OCI-LY7 (cell line): ENCODE results near the gene MPPED1. TPM values are rescaled to one million over a fixed set of nuclear protein-coding genes. Genes with fewer than 3 reads are reported as not detected.

Experiments
- BruUV-seq: library from RNA; stranded (reverse); fragments of 400-500 nt; replicated peaks from 2 replicates; lab custom pipeline; 2021; lab: Mats Ljungman, UMichigan
- CTCF ChIA-PET: fragments of 300-600 bp; sonication (Branson Sonifier 250); formaldehyde crosslinking; loops from one replicate; lab custom pipeline; 2022; ENCODE audit warnings: antibody characterized with exemption; ENCODE audit not compliant: unreplicated experiment; lab: Charles Lee
- POLR2A ChIA-PET: fragments of 300-600 bp; sonication (Branson Sonifier 250); formaldehyde crosslinking; loops from one replicate; lab custom pipeline; 2022; ENCODE audit warnings: antibody characterized with exemption; lab: Charles Lee
- DNase-seq: peaks from one replicate; pipeline ENCODE4 v3.0.0-alpha.2; 2015; ENCODE audit warnings: low spot score
- H2AFZ ChIP-seq: fragments of 200-600 bp; sonication (generic), shearing (Covaris generic); 2 replicates; pipeline ENCODE4 v1.6.1; 2014; ENCODE audit warnings: mild to moderate bottlenecking, antibody characterized with exemption, low read length, moderate library complexity
- H3K27ac ChIP-seq: fragments of 200-600 bp; sonication (generic); 2 replicates; pipeline ENCODE4 v1.5.1; 2014; ENCODE audit warnings: mixed run types, low read depth, mild to moderate bottlenecking, moderate library complexity, low read length, inconsistent platforms; ENCODE audit not compliant: poor library complexity, severe bottlenecking
- H3K36me3 ChIP-seq: fragments of 200-600 bp; sonication (generic); 2 replicates; pipeline ENCODE4 v1.6.1; 2014; ENCODE audit warnings: mild to moderate bottlenecking, antibody characterized with exemption, low read length, moderate library complexity, mixed read lengths; ENCODE audit not compliant: insufficient read depth
- H3K4me1 ChIP-seq: fragments of 200-600 bp; sonication (generic); 2 replicates; pipeline ENCODE4 v1.5.1; 2014; ENCODE audit warnings: mild to moderate bottlenecking, low read length; ENCODE audit not compliant: insufficient read depth, poor library complexity, severe bottlenecking
- H3K4me2 ChIP-seq: fragments of 200-600 bp; sonication (generic); 2 replicates; pipeline ENCODE4 v1.6.1; 2014; ENCODE audit warnings: mild to moderate bottlenecking, low read length
- H3K4me3 ChIP-seq: fragments of 200-600 bp; sonication (generic); 2 replicates; pipeline ENCODE4 v1.5.1; 2014; ENCODE audit warnings: mild to moderate bottlenecking, low read depth, low read length; ENCODE audit not compliant: poor library complexity, severe bottlenecking
- H3K79me2 ChIP-seq: fragments of 200-600 bp; sonication (generic); 2 replicates; pipeline ENCODE4 v1.6.1; 2016; ENCODE audit warnings: low read depth, mild to moderate bottlenecking, low read length, moderate library complexity, mixed read lengths; ENCODE audit not compliant: insufficient read depth
- H3K9me2 ChIP-seq: fragments of 200-600 bp; sonication (generic); 2 replicates; pipeline ENCODE4 v1.6.1; 2016; ENCODE audit warnings: mild to moderate bottlenecking, low read length, mixed read lengths; ENCODE audit not compliant: insufficient read depth
- H3K9me3 ChIP-seq: fragments of 200-600 bp; sonication (generic); 2 replicates; pipeline ENCODE4 v1.6.1; 2014; ENCODE audit warnings: mild to moderate bottlenecking, mixed run types, low read length, mixed read lengths
- H4K20me1 ChIP-seq: fragments of 200-600 bp; sonication (generic); 2 replicates; pipeline ENCODE4 v1.6.1; 2014; ENCODE audit warnings: mild to moderate bottlenecking, antibody characterized with exemption, low read length, moderate library complexity, mixed read lengths; ENCODE audit not compliant: insufficient read depth
- EZH2phosphoT487 ChIP-seq: fragments of 200-600 bp; sonication (generic); IDR thresholded peaks from 2 replicates; pipeline ENCODE4 v1.6.1; 2018; ENCODE audit warnings: low read depth, borderline replicate concordance, mild to moderate bottlenecking, mixed run types, antibody characterized with exemption, low read length, moderate library complexity, mixed read lengths
- intact Hi-C: fragments of 100-400 bp; cut with micrococcal nuclease; formaldehyde crosslinking; loops from one replicate; pipeline ENCODE4 v1.10.0; 2022; ENCODE audit not compliant: unreplicated experiment
- total RNA-seq, 2 experiments: library from RNA; depleted of rRNA in 1 of 2; stranded (reverse); fragments of >200 nt in 1 of 2; shearing (Covaris generic) in 1 of 2; gene quantifications; 2 replicates each; pipeline ENCODE4 v1.2.3, GENCODE V29; 2014 to 2022
- TF ChIP-seq, protein P1 (sequence below): fragments of 200-600 bp; sonication (generic); conservative IDR thresholded peaks from 2 replicates; pipeline ENCODE4 v1.5.1; 2014; ENCODE audit warnings: mild to moderate bottlenecking, antibody characterized with exemption, low read length, moderate library complexity, mixed read lengths

MPPED1 gene
- total RNA-seq, 2 experiments from 2014 or later: not detected

DNA sequence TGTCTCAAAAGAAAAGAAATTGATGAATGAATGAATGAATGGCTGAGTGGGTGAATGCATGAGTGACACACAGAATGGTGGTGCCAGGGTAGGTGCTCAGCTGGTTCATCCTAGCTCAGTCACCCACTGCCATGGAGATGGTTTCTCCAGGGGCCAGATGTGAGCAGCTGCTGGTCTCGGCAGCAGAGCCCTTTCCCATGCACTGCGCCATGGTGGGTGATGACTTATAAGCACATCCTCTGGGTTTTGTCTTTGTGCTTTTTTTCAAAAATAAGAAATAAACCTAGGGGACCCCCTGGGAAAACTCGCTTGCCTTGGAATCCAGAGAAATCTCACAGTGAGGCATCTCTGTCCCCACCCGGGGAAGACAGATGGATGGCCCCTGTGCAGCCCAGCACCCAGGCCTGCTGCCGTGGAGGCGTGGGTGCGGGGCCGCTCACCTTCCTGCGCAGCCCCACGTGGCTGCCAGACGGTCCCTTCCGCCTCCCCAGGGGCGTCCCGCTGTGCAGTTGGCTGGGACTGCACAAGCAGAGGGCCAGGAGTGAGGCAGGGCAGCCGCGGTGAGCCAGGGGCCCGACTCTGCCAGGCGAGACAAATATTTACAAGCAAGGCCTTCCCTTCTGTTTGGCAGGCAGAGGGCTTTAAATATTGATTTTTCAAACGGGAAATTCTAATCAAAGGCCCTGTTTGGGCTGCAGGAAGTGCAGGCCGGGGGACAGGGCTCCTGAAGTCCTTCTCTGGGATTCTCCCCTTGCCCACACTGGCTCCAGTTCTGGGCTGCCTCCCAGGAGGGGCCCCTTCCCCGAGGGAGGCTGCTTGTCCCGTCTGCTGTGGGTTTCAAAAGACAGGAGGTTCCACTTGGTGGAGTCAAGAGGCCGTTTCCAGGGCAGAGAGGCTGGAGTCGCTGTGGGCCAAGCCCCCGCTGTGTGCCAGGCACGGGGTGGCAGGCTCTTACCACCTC lies 24.3 kb downstream of the MPPED1 start:
- H3K27ac ChIP-seq: no peak overlapping the region
- no peak overlapping the region for H3K4me3 ChIP-seq
- no peak overlapping the region for H2AFZ ChIP-seq
- CTCF ChIA-PET: no interaction called here
- H3K9me3 ChIP-seq: no peaks in the 10 kb centered on the region
- no peaks in the 10 kb centered on the region for H3K9me2 ChIP-seq
- no peaks in the 10 kb centered on the region for H3K79me2 ChIP-seq
- no peaks in the 10 kb centered on the region for H3K4me1 ChIP-seq
- BruUV-seq: no TSS peak
- no peak for DNase-seq
- H3K36me3 ChIP-seq: no peaks in the 10 kb centered on the region
- POLR2A ChIA-PET: no interaction called here
- intact Hi-C loops: no loop called here
- H3K4me2 ChIP-seq: no peak overlapping the region
- TF ChIP-seq, protein P1, sequence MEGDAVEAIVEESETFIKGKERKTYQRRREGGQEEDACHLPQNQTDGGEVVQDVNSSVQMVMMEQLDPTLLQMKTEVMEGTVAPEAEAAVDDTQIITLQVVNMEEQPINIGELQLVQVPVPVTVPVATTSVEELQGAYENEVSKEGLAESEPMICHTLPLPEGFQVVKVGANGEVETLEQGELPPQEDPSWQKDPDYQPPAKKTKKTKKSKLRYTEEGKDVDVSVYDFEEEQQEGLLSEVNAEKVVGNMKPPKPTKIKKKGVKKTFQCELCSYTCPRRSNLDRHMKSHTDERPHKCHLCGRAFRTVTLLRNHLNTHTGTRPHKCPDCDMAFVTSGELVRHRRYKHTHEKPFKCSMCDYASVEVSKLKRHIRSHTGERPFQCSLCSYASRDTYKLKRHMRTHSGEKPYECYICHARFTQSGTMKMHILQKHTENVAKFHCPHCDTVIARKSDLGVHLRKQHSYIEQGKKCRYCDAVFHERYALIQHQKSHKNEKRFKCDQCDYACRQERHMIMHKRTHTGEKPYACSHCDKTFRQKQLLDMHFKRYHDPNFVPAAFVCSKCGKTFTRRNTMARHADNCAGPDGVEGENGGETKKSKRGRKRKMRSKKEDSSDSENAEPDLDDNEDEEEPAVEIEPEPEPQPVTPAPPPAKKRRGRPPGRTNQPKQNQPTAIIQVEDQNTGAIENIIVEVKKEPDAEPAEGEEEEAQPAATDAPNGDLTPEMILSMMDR: no peak
- no peak for TF ChIP-seq EZH2phosphoT487
- H4K20me1 ChIP-seq: no peaks in the 10 kb centered on the region

DNA sequence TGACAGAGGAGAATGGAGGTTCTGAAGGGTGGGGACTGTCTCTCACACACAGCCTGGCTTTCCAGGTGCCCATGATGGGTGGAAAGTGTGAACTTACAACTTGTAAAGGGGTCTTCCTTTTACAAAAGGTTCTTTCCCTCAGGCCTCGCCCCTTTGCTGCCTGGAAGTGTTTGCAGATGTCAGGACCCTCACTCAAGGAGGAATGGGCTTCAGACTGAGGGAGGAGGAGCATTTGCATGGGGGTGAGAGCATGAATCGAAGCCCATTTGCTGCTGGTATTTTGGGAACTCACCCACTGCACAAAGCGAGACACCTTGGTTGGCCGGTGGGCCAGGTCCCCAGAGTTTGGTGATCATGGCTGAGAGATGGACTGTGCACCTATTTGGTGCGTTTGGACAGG lies 25.1 kb downstream of the MPPED1 start:
- no peak overlapping the region for H2AFZ ChIP-seq
- H3K4me1 ChIP-seq: no peaks in the 10 kb centered on the region
- H3K27ac ChIP-seq: no peak overlapping the region
- POLR2A ChIA-PET: no interaction called here
- no peaks in the 10 kb centered on the region for H4K20me1 ChIP-seq
- CTCF ChIA-PET: no interaction called here
- no peaks in the 10 kb centered on the region for H3K36me3 ChIP-seq
- no peak overlapping the region for H3K4me3 ChIP-seq
- H3K9me2 ChIP-seq: no peaks in the 10 kb centered on the region
- H3K4me2 ChIP-seq: no peak overlapping the region
- no peaks in the 10 kb centered on the region for H3K79me2 ChIP-seq
- intact Hi-C loops: no loop called here
- no peaks in the 10 kb centered on the region for H3K9me3 ChIP-seq
- TF ChIP-seq, protein P1: no peak
- TF ChIP-seq EZH2phosphoT487: no peak
- no peak for DNase-seq
- no TSS peak for BruUV-seq
